HFFc6 (cell line): ENCODE measurements around the gene ACTL10. TPM values are rescaled to one million over a fixed set of nuclear protein-coding genes. Genes with fewer than 3 reads are reported as not detected.

Experiments
- DNase-seq: peaks from one replicate; pipeline ENCODE4 v3.0.0-alpha.2; 2018
- H3K27ac Mint-ChIP-seq: 2 replicates; pipeline ENCODE4 v1.8.0; 2020; ENCODE audit warnings: mild to moderate bottlenecking, mixed read lengths
- H3K27me3 Mint-ChIP-seq: 2 replicates; pipeline ENCODE4 v1.8.0; 2021; ENCODE audit warnings: mild to moderate bottlenecking, moderate library complexity, mixed read lengths; ENCODE audit not compliant: insufficient read depth
- H3K36me3 Mint-ChIP-seq: 2 replicates; pipeline ENCODE4 v1.8.0; 2021; ENCODE audit warnings: low read depth, mixed read lengths
- H3K4me1 Mint-ChIP-seq: 2 replicates; pipeline ENCODE4 v1.8.0; 2020; ENCODE audit warnings: low read depth, mixed read lengths
- H3K4me3 Mint-ChIP-seq: 2 replicates; pipeline ENCODE4 v1.8.0; 2020; ENCODE audit warnings: mild to moderate bottlenecking, moderate library complexity, mixed read lengths
- H3K9me3 Mint-ChIP-seq: 2 replicates; pipeline ENCODE4 v1.8.0; 2020; ENCODE audit warnings: mild to moderate bottlenecking, mixed read lengths
- long read RNA-seq: library from polyadenylated mRNA; unstranded; transcript quantifications from one replicate; pipeline ENCODE4 v2.0.0, GENCODE V29; 2019
- total RNA-seq, 6 experiments: library from RNA; stranded (reverse); fragmentation: NEBNext Ultra II Directional; extraction: Animal tissue kit (Norgen Biotek cat#: 25700); gene quantifications; 2 replicates in 1 of 6; 3 replicates in 5 of 6; pipeline ENCODE4 v1.2.3, GENCODE V29; 2021
- TF ChIP-seq, protein P1 (sequence below): fragments of 200-600 bp; sonication (generic); IDR thresholded peaks from 2 replicates; pipeline ENCODE4 v1.5.0; 2021; ENCODE audit warnings: antibody characterized with exemption, mild to moderate bottlenecking

The ACTL10 gene
- total RNA-seq, result 1 to 10 TPM; 1.6 to 2.3 (median 1.8) TPM
- long read RNA-seq, transcript ACTL10-201 (1 exons, 2,028 nt), result major isoform, 10 of 10 reads
- long read RNA-seq, partial matches to known transcripts, result 0 of 10 reads
- long read RNA-seq, other reads (novel, unspliced or antisense), result 0 of 10 reads

GRCh38 chr20:33666293-33667244 lies at the start of gene ACTL10:
ACTL10 (plus strand) TSS chr20:33666943; CDS start chr20:33667498, 555 bp downstream.
- TF ChIP-seq, protein P1, sequence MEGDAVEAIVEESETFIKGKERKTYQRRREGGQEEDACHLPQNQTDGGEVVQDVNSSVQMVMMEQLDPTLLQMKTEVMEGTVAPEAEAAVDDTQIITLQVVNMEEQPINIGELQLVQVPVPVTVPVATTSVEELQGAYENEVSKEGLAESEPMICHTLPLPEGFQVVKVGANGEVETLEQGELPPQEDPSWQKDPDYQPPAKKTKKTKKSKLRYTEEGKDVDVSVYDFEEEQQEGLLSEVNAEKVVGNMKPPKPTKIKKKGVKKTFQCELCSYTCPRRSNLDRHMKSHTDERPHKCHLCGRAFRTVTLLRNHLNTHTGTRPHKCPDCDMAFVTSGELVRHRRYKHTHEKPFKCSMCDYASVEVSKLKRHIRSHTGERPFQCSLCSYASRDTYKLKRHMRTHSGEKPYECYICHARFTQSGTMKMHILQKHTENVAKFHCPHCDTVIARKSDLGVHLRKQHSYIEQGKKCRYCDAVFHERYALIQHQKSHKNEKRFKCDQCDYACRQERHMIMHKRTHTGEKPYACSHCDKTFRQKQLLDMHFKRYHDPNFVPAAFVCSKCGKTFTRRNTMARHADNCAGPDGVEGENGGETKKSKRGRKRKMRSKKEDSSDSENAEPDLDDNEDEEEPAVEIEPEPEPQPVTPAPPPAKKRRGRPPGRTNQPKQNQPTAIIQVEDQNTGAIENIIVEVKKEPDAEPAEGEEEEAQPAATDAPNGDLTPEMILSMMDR, result peak; percentile 49
- Mint-ChIP-seq H3K36me3 (no peaks in the 10 kb centered on the region), H3K4me1 (peaks cover 60% of the 10 kb centered on the region)

DNA sequence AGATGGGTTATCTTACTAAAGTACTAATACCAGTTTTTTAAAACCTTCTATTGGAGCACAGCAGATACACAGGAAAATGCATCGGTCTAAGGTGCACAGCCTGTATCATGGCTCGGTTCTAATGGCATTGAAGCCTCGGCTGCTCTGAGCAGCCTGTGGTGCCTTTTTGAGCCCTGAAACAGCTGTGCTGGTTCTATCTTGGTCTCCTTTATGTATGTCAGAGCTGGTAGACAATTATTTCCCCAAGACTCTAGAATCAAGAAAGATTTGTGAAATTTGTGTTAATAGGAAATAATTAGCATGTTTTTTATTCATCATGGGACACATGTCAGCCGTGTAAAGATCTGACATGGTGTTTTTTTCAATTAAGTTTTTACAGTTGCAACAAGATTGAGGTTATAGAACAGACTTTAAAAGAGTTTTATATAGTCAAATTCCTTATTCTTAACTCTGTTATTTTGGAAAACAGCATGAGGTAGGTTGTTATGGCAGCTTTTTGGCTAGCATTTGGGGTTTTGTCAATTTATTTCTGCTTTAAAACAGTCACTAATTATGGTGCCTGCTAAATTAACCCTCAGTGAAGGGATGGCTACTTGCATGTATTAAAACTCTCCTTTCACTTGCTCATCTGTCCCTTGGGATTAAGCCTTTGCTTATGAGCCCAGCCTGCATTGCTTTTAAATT lies 44.9 kb upstream of the ACTL10 start:
- TF ChIP-seq, protein P1, result no peak
- H3K4me3 Mint-ChIP-seq, result no peak overlapping the region
- 0 out of 2 replicates have a peak, but pooled peaks cover 12% of the 10 kb centered on the region for H3K36me3 Mint-ChIP-seq
- H3K27ac Mint-ChIP-seq, result no peak overlapping the region
- no peak for DNase-seq
- no peaks in the 10 kb centered on the region for H3K27me3 Mint-ChIP-seq
- H3K9me3 Mint-ChIP-seq, result no peaks in the 10 kb centered on the region
- H3K4me1 Mint-ChIP-seq, result no peaks in the 10 kb centered on the region

More at GRCh38 chr20:33666293-33667244, at the start of gene ACTL10:
- Mint-ChIP-seq H3K9me3 (no peaks in the 10 kb centered on the region), H3K27me3 (peaks cover 2% of the 10 kb centered on the region), H3K27ac (peak within 1 kb of the TSS; percentile 93), H3K4me3 (peak within 1 kb of the TSS; percentile 89)
- DNase-seq, result peak; percentile 98

DNA sequence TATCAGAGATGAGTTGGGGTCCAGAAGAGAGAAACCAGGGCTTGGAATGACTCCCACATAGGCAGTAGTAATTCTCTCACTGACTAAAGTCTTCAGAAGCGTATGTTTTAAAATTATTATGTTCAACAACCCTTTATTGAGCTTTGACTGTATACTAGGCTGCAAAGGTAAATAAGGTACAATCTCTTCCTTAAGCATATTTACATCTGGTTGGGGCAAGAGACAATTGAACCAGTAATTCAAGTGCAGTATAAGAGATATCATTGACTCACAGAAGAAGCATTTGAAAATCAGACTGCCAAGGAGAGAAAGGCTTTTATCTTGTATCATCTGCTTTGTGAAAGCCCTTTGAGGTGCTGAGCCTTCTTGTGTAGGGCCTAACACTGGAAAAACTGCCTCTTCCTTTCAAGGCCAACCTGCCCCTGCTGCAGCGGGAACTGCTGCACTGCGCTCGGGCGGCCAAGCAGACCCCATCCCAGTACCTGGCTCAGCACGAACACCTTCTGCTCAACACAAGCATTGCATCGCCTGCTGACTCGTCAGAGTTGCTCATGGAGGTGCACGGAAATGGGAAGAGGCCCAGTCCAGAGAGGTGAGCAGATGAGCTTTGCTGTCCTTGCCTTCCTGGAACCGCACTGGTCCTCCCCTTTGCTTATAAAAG lies 43.9 kb upstream of the ACTL10 start:
- TF ChIP-seq, protein P1, result no peak
- Mint-ChIP-seq H3K9me3 (no peaks in the 10 kb centered on the region), H3K36me3 (0 out of 2 replicates have a peak, but pooled peaks cover 12% of the 10 kb centered on the region), H3K4me1 (no peaks in the 10 kb centered on the region), H3K27me3 (no peaks in the 10 kb centered on the region), H3K4me3 (no peak overlapping the region), H3K27ac (no peak overlapping the region)
- DNase-seq, result no peak

DNA sequence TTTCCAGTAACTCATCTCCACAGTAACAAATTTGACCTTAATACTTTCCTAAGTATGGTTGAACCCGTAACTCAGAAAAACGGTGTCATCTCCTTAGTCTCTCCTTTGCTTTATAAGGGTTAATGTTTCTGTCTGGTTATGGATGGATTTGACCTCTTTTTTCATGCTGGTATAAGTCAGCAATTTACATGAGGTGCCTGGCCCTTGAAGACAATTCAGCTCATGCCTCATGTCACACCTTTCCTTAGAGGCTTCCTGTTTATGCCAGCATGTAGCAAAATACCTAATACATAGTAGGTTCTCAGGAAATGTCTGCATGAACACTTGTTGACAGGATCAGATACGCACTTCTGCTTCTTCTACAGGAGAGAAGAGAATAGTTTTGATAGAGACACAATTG lies 42.3 kb upstream of the ACTL10 start:
- Mint-ChIP-seq H3K27ac (no peak overlapping the region), H3K4me3 (no peak overlapping the region)

More for the DNA sequence above, 42.3 kb upstream of the ACTL10 start:
- Mint-ChIP-seq H3K9me3 (no peaks in the 10 kb centered on the region), H3K27me3 (no peaks in the 10 kb centered on the region), H3K4me1 (no peaks in the 10 kb centered on the region), H3K36me3 (0 out of 2 replicates have a peak, but pooled peaks cover 12% of the 10 kb centered on the region)
- DNase-seq, result no peak
- TF ChIP-seq, protein P1, result no peak
